GM23338 (cell line): Measurements from ENCODE around the gene MPPE1. TPM values are rescaled to one million over a fixed set of nuclear protein-coding genes. Genes with fewer than 3 reads are reported as not detected.

Source experiments
- ATAC-seq: fragments of 200-7000 bp; cut with Tn5 transposase; 3 replicates; pipeline ENCODE4 v1.9.1; 2020
- DNase-seq: peaks from one replicate; pipeline ENCODE4 v3.0.0-alpha.2; 2015; ENCODE audit warnings: low spot score
- H2AFZ ChIP-seq: fragments of 200-600 bp; sonication (generic); 2 replicates; pipeline ENCODE4 v1.8.0; 2016; ENCODE audit warnings: antibody characterized with exemption, mild to moderate bottlenecking, moderate library complexity
- H3F3A ChIP-seq: fragments of 200-600 bp; sonication (generic); replicated peaks from 2 replicates; pipeline ENCODE4 v1.8.0; 2017; ENCODE audit warnings: antibody characterized with exemption, mixed run types, low read depth
- H3K27ac ChIP-seq: fragments of 200-600 bp; sonication (generic); 2 replicates; pipeline ENCODE4 v1.6.1; 2016; ENCODE audit warnings: low read depth
- H3K27me3 ChIP-seq: fragments of 200-600 bp; sonication (generic); 2 replicates; pipeline ENCODE4 v1.8.0; 2016; ENCODE audit warnings: mild to moderate bottlenecking, mixed run types, moderate library complexity; ENCODE audit not compliant: insufficient read depth
- H3K36me3 ChIP-seq: fragments of 200-600 bp; sonication (generic); 2 replicates; pipeline ENCODE4 v1.8.0; 2016; ENCODE audit warnings: mild to moderate bottlenecking; ENCODE audit not compliant: insufficient read depth
- H3K4me1 ChIP-seq: fragments of 200-600 bp; sonication (generic); 2 replicates; pipeline ENCODE4 v1.8.0; 2016; ENCODE audit warnings: mild to moderate bottlenecking, moderate library complexity; ENCODE audit not compliant: insufficient read depth
- H3K4me2 ChIP-seq: fragments of 200-600 bp; sonication (generic); 2 replicates; pipeline ENCODE4 v1.7.1; 2017; ENCODE audit warnings: mixed run types
- H3K4me3 ChIP-seq: fragments of 200-600 bp; sonication (generic); 2 replicates; pipeline ENCODE4 v1.6.1; 2016; ENCODE audit warnings: mixed run types
- H3K79me2 ChIP-seq: fragments of 200-600 bp; sonication (generic); replicated peaks from 2 replicates; pipeline ENCODE4 v1.8.0; 2017; ENCODE audit warnings: mild to moderate bottlenecking; ENCODE audit not compliant: insufficient read depth
- H3K9me2 ChIP-seq: fragments of 200-600 bp; sonication (generic); 2 replicates; pipeline ENCODE4 v1.8.0; 2017; ENCODE audit not compliant: insufficient read depth
- H4K20me1 ChIP-seq: fragments of 200-600 bp; sonication (generic); replicated peaks from 2 replicates; pipeline ENCODE4 v1.8.0; 2017; ENCODE audit warnings: mild to moderate bottlenecking; ENCODE audit not compliant: insufficient read depth
- H3K27ac Mint-ChIP-seq: 2 replicates; pipeline ENCODE4 v1.8.0; 2020; ENCODE audit warnings: inconsistent platforms, mild to moderate bottlenecking, moderate library complexity, mixed read lengths
- H3K27me3 Mint-ChIP-seq: 3 replicates; pipeline ENCODE4 v1.8.0; 2022; ENCODE audit warnings: low read depth, mild to moderate bottlenecking, moderate library complexity, mixed read lengths, inconsistent platforms; ENCODE audit not compliant: insufficient read depth, poor library complexity
- H3K36me3 Mint-ChIP-seq: 3 replicates; pipeline ENCODE4 v1.8.0; 2021; ENCODE audit warnings: low read depth, mild to moderate bottlenecking, inconsistent platforms, moderate library complexity, mixed read lengths
- H3K4me1 Mint-ChIP-seq: 3 replicates; pipeline ENCODE4 v1.8.0; 2020; ENCODE audit warnings: mild to moderate bottlenecking, inconsistent platforms, mixed read lengths
- H3K4me3 Mint-ChIP-seq: 3 replicates; pipeline ENCODE4 v1.8.0; 2021; ENCODE audit warnings: moderate library complexity, mild to moderate bottlenecking, inconsistent platforms, mixed read lengths
- H3K9me3 Mint-ChIP-seq: 3 replicates; pipeline ENCODE4 v1.8.0; 2020; ENCODE audit warnings: moderate library complexity, mild to moderate bottlenecking, inconsistent platforms, mixed read lengths
- CREB1 ChIP-seq: fragments of 250-450 bp; sonication (Bioruptor Pico); IDR thresholded peaks from 2 replicates; pipeline ENCODE4 v1.5.0; 2020; ENCODE audit warnings: low read depth, mild to moderate bottlenecking, moderate library complexity
- EZH2 ChIP-seq: fragments of 200-600 bp; sonication (generic); IDR thresholded peaks from one replicate; pipeline ENCODE4 v1.8.0; 2017; ENCODE audit warnings: antibody characterized with exemption, mild to moderate bottlenecking, low read depth; ENCODE audit not compliant: unreplicated experiment
- JUNB ChIP-seq: IDR thresholded peaks from one replicate; pipeline ENCODE4 v1.6.1; 2016; ENCODE audit warnings: antibody characterized with exemption; ENCODE audit not compliant: unreplicated experiment
- POLR2AphosphoS5 ChIP-seq: IDR thresholded peaks from 2 replicates; pipeline ENCODE4 v1.6.1; 2016; ENCODE audit warnings: antibody characterized with exemption, low read depth
- ZNF114 ChIP-seq: fragments of 250-450 bp; sonication (Bioruptor Pico); IDR thresholded peaks from 2 replicates; pipeline ENCODE4 v1.5.0; 2020; ENCODE audit warnings: mild to moderate bottlenecking, moderate library complexity
- ZNF331 ChIP-seq: fragments of 250-450 bp; sonication (Bioruptor Pico); IDR thresholded peaks from 2 replicates; pipeline ENCODE4 v1.5.0; 2020; ENCODE audit warnings: low read depth, mild to moderate bottlenecking, moderate library complexity
- polyA plus RNA-seq: library from polyadenylated mRNA; unstranded; fragments of >200 nt; fragmentation: Nextera tagmentation; extraction: Ambion mirVana; gene quantifications from 2 replicates; pipeline ENCODE4 v1.2.1, GENCODE V29; 2016
- total RNA-seq: library from RNA; depleted of rRNA; stranded (reverse); fragments of >200 nt; shearing (Covaris generic); gene quantifications from 2 replicates; pipeline ENCODE4 v1.2.3, GENCODE V29; 2014
- TF ChIP-seq, protein P1 (sequence below): IDR thresholded peaks from 2 replicates; pipeline ENCODE4 v1.6.1; 2016; ENCODE audit warnings: antibody characterized with exemption
- TF ChIP-seq, protein P2 (sequence below): fragments of 250-450 bp; sonication (Bioruptor Pico); IDR thresholded peaks from 2 replicates; pipeline ENCODE4 v1.5.0; 2020; ENCODE audit warnings: mild to moderate bottlenecking, moderate library complexity
- TF ChIP-seq, protein P3 (sequence below), 2 experiments: fragments of 200-600 bp in 1 of 2; sonication (generic) in 1 of 2; conservative IDR thresholded peaks; 2 replicates each; pipeline versions ENCODE4 v1.5.1 to v1.6.1; 2016 to 2017; ENCODE audit warnings: antibody characterized with exemption in 2 of 2, low read depth in 2 of 2, mild to moderate bottlenecking in 2 of 2, moderate library complexity in 1 of 2
- TF ChIP-seq, protein P4 (sequence below): IDR thresholded peaks from one replicate; pipeline ENCODE4 v1.6.1; 2018; ENCODE audit warnings: antibody characterized with exemption; ENCODE audit not compliant: unreplicated experiment

Gene MPPE1
- total and polyA plus RNA-seq, 2 experiments from 2014 or later = 18.8 to 24.6 TPM

DNA sequence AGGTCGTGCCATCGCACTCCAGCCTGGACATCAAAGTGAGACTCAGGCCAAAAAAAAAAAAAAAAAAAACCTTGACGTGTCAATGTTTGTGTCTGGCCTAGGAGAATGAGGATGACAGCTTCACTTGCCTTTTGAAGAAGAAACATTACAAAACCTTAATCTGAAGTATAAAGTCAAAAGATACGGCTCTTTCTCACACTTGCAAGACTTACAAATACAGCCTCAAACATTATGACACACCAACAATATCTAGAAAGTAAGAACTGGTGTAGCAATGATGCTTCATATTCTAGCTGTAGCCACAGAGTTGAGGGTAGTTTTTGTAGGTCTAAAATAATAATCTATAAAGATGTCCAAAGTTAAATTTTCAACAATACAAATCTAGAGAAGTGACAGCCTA is 25.5 kb downstream of the MPPE1 start:
- no peak for TF ChIP-seq CREB1 (CRISPR knock-in tag)
- TF ChIP-seq ZNF114 (CRISPR knock-in tag) = no peak
- TF ChIP-seq, protein P1, sequence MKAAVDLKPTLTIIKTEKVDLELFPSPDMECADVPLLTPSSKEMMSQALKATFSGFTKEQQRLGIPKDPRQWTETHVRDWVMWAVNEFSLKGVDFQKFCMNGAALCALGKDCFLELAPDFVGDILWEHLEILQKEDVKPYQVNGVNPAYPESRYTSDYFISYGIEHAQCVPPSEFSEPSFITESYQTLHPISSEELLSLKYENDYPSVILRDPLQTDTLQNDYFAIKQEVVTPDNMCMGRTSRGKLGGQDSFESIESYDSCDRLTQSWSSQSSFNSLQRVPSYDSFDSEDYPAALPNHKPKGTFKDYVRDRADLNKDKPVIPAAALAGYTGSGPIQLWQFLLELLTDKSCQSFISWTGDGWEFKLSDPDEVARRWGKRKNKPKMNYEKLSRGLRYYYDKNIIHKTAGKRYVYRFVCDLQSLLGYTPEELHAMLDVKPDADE = no peak
- TF ChIP-seq, protein P2, sequence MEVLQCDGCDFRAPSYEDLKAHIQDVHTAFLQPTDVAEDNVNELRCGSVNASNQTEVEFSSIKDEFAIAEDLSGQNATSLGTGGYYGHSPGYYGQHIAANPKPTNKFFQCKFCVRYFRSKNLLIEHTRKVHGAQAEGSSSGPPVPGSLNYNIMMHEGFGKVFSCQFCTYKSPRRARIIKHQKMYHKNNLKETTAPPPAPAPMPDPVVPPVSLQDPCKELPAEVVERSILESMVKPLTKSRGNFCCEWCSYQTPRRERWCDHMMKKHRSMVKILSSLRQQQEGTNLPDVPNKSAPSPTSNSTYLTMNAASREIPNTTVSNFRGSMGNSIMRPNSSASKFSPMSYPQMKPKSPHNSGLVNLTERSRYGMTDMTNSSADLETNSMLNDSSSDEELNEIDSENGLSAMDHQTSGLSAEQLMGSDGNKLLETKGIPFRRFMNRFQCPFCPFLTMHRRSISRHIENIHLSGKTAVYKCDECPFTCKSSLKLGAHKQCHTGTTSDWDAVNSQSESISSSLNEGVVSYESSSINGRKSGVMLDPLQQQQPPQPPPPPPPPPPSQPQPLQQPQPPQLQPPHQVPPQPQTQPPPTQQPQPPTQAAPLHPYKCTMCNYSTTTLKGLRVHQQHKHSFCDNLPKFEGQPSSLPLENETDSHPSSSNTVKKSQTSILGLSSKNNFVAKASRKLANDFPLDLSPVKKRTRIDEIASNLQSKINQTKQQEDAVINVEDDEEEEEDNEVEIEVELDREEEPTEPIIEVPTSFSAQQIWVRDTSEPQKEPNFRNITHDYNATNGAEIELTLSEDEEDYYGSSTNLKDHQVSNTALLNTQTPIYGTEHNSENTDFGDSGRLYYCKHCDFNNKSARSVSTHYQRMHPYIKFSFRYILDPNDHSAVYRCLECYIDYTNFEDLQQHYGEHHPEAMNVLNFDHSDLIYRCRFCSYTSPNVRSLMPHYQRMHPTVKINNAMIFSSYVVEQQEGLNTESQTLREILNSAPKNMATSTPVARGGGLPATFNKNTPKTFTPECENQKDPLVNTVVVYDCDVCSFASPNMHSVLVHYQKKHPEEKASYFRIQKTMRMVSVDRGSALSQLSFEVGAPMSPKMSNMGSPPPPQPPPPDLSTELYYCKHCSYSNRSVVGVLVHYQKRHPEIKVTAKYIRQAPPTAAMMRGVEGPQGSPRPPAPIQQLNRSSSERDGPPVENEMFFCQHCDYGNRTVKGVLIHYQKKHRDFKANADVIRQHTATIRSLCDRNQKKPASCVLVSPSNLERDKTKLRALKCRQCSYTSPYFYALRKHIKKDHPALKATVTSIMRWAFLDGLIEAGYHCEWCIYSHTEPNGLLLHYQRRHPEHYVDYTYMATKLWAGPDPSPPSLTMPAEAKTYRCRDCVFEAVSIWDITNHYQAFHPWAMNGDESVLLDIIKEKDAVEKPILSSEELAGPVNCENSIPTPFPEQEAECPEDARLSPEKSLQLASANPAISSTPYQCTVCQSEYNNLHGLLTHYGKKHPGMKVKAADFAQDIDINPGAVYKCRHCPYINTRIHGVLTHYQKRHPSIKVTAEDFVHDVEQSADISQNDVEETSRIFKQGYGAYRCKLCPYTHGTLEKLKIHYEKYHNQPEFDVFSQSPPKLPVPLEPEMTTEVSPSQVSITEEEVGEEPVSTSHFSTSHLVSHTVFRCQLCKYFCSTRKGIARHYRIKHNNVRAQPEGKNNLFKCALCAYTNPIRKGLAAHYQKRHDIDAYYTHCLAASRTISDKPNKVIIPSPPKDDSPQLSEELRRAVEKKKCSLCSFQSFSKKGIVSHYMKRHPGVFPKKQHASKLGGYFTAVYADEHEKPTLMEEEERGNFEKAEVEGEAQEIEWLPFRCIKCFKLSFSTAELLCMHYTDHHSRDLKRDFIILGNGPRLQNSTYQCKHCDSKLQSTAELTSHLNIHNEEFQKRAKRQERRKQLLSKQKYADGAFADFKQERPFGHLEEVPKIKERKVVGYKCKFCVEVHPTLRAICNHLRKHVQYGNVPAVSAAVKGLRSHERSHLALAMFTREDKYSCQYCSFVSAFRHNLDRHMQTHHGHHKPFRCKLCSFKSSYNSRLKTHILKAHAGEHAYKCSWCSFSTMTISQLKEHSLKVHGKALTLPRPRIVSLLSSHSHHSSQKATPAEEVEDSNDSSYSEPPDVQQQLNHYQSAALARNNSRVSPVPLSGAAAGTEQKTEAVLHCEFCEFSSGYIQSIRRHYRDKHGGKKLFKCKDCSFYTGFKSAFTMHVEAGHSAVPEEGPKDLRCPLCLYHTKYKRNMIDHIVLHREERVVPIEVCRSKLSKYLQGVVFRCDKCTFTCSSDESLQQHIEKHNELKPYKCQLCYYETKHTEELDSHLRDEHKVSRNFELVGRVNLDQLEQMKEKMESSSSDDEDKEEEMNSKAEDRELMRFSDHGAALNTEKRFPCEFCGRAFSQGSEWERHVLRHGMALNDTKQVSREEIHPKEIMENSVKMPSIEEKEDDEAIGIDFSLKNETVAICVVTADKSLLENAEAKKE (CRISPR knock-in tag) = no peak
- no peak for TF ChIP-seq JUNB
- no peak for TF ChIP-seq POLR2AphosphoS5
- TF ChIP-seq ZNF331 (CRISPR knock-in tag) = no peak
- TF ChIP-seq, protein P3, sequence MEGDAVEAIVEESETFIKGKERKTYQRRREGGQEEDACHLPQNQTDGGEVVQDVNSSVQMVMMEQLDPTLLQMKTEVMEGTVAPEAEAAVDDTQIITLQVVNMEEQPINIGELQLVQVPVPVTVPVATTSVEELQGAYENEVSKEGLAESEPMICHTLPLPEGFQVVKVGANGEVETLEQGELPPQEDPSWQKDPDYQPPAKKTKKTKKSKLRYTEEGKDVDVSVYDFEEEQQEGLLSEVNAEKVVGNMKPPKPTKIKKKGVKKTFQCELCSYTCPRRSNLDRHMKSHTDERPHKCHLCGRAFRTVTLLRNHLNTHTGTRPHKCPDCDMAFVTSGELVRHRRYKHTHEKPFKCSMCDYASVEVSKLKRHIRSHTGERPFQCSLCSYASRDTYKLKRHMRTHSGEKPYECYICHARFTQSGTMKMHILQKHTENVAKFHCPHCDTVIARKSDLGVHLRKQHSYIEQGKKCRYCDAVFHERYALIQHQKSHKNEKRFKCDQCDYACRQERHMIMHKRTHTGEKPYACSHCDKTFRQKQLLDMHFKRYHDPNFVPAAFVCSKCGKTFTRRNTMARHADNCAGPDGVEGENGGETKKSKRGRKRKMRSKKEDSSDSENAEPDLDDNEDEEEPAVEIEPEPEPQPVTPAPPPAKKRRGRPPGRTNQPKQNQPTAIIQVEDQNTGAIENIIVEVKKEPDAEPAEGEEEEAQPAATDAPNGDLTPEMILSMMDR (conservative IDR thresholded peaks at IDR 0.05; ENCODE audit: low read depth in 2 of 2) = no peak
- TF ChIP-seq EZH2 = no peak
- TF ChIP-seq, protein P4, sequence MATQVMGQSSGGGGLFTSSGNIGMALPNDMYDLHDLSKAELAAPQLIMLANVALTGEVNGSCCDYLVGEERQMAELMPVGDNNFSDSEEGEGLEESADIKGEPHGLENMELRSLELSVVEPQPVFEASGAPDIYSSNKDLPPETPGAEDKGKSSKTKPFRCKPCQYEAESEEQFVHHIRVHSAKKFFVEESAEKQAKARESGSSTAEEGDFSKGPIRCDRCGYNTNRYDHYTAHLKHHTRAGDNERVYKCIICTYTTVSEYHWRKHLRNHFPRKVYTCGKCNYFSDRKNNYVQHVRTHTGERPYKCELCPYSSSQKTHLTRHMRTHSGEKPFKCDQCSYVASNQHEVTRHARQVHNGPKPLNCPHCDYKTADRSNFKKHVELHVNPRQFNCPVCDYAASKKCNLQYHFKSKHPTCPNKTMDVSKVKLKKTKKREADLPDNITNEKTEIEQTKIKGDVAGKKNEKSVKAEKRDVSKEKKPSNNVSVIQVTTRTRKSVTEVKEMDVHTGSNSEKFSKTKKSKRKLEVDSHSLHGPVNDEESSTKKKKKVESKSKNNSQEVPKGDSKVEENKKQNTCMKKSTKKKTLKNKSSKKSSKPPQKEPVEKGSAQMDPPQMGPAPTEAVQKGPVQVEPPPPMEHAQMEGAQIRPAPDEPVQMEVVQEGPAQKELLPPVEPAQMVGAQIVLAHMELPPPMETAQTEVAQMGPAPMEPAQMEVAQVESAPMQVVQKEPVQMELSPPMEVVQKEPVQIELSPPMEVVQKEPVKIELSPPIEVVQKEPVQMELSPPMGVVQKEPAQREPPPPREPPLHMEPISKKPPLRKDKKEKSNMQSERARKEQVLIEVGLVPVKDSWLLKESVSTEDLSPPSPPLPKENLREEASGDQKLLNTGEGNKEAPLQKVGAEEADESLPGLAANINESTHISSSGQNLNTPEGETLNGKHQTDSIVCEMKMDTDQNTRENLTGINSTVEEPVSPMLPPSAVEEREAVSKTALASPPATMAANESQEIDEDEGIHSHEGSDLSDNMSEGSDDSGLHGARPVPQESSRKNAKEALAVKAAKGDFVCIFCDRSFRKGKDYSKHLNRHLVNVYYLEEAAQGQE = no peak
- H3K4me3 ChIP-seq = no peak overlapping the region
- ATAC-seq = no peak
- H3K4me1 ChIP-seq = peaks cover 3% of the 10 kb centered on the region
- H3K36me3 ChIP-seq = 0 out of 2 replicates have a peak, but pooled peaks cover 3% of the 10 kb centered on the region
- H2AFZ ChIP-seq = no peak overlapping the region
- no peaks in the 10 kb centered on the region for H4K20me1 ChIP-seq
- H3K4me2 ChIP-seq = no peak overlapping the region
- no peaks in the 10 kb centered on the region for H3K9me2 ChIP-seq
- H3K27ac Mint-ChIP-seq = no peak overlapping the region
- no peak overlapping the region for H3K27ac ChIP-seq
- no peaks in the 10 kb centered on the region for H3K79me2 ChIP-seq
- H3F3A ChIP-seq = no peaks in the 10 kb centered on the region
- H3K4me3 Mint-ChIP-seq = no peak overlapping the region
- DNase-seq = no peak
- peaks cover 5% of the 10 kb centered on the region for H3K27me3 Mint-ChIP-seq
- H3K4me1 Mint-ChIP-seq = peaks cover 20% of the 10 kb centered on the region
- H3K36me3 Mint-ChIP-seq = peaks cover 15% of the 10 kb centered on the region; the same call in 2 of the 3 replicates
- no peaks in the 10 kb centered on the region for H3K9me3 Mint-ChIP-seq
- no peaks in the 10 kb centered on the region for H3K27me3 ChIP-seq
